HUES64 (cell line): ENCODE measurements around the gene C1QTNF12.
A peak's percentile ranks its signal among the peaks of the same experiment; 100 is the strongest.

Source experiments
- H3K27ac ChIP-seq: 2 replicates; pipeline ENCODE4 v1.7.0; 2013; ENCODE audit warnings: low read depth, low read length, inconsistent platforms
- H3K27me3 ChIP-seq: 2 replicates; pipeline ENCODE4 v1.6.1; 2013; ENCODE audit warnings: mild to moderate bottlenecking, low read length; ENCODE audit not compliant: insufficient read depth
- H3K36me3 ChIP-seq: 2 replicates; pipeline ENCODE4 v1.6.1; 2013; ENCODE audit warnings: mild to moderate bottlenecking, low read length; ENCODE audit not compliant: insufficient read depth
- H3K4me1 ChIP-seq: 2 replicates; pipeline ENCODE4 v1.6.1; 2013; ENCODE audit warnings: mild to moderate bottlenecking, low read length, moderate library complexity; ENCODE audit not compliant: insufficient read depth
- H3K4me3 ChIP-seq: 2 replicates; pipeline ENCODE4 v1.5.1; 2013; ENCODE audit warnings: mild to moderate bottlenecking, low read length, moderate library complexity
- H3K9ac ChIP-seq: 2 replicates; pipeline ENCODE4 v1.6.1; 2013; ENCODE audit warnings: mild to moderate bottlenecking, low read depth, low read length
- H3K9me3 ChIP-seq: 2 replicates; pipeline ENCODE4 v1.6.1; 2013; ENCODE audit warnings: low read depth, low read length; ENCODE audit not compliant: insufficient read depth
- WGBS: fragments of 150-250, 120-280 bp; methylation state at CpG from one replicate; pipeline ENCODE4 v1.1.7; 2013; ENCODE audit warnings: missing lambda C conversion rate; 5-methylcytosine and 5-hydroxymethylcytosine counted together

C1QTNF12 gene

GRCh38 chr1:1231400-1232207 is 14.9 kb downstream of the C1QTNF12 start, which contains the start of gene SDF4:
Gene SDF4 (minus strand): TSS chr1:1232001. CDS start chr1:1228772, 3,229 bp downstream.
- peak within 1 kb of the TSS; percentile 83 for H3K4me3 ChIP-seq
- peak within 1 kb of the TSS; percentile 91 for H3K9ac ChIP-seq
- H3K4me1 ChIP-seq: 0 out of 2 replicates have a peak, but pooled peaks cover 5% of the 10 kb centered on the region
- H3K36me3 ChIP-seq: peaks cover 22% of the 10 kb centered on the region
- under 1% methylated on average over 99 of the region's 99 CpGs for WGBS
- peak within 1 kb of the TSS; percentile 78 for H3K27ac ChIP-seq
- no peaks in the 10 kb centered on the region for H3K9me3 ChIP-seq
- no peaks in the 10 kb centered on the region for H3K27me3 ChIP-seq

GRCh38 chr1:1230656-1231399 is 15.7 kb downstream of the C1QTNF12 start:
- Histone ChIP-seq H3K9ac (peak overlapping the region; percentile 91), H3K27ac (peak overlapping the region; percentile 78), H3K27me3 (no peaks in the 10 kb centered on the region), H3K9me3 (no peaks in the 10 kb centered on the region), H3K4me3 (peak overlapping the region; percentile 83), H3K36me3 (peaks cover 28% of the 10 kb centered on the region), H3K4me1 (0 out of 2 replicates have a peak, but pooled peaks cover 5% of the 10 kb centered on the region)
- 37% methylated on average over 24 of the region's 24 CpGs for WGBS

DNA sequence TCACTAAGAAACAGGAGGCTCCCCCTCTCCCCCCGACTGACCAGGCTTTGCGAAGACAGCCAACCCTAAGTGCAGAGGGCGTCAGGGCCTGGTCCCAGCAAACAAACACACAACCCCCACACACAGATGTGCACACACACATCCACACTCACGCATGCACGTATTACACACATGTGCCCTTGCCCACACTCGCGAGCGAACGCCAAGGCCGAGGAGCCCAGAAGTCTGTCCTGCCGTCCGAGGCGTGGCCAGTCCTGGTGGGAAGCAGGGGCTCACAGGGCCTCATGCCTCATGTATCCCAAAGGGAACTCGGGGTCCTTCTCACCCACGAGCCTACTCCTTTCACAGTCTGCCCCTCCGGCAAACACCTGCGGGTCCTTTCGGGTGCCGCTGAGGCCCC is 16.8 kb downstream of the C1QTNF12 start:
- WGBS: 96% methylated on average over 19 of the region's 19 CpGs
- Histone ChIP-seq H3K9ac (no peak overlapping the region), H3K4me3 (no peak overlapping the region), H3K27ac (no peak overlapping the region), H3K9me3 (no peaks in the 10 kb centered on the region), H3K27me3 (no peaks in the 10 kb centered on the region), H3K36me3 (peaks cover 36% of the 10 kb centered on the region), H3K4me1 (0 out of 2 replicates have a peak, but pooled peaks cover 5% of the 10 kb centered on the region)

- WGBS: 97% methylated on average over 28 of the region's 28 CpGs
- Histone ChIP-seq H3K9me3 (no peaks in the 10 kb centered on the region), H3K4me1 (0 out of 2 replicates have a peak, but pooled peaks cover 5% of the 10 kb centered on the region), H3K36me3 (peaks cover 38% of the 10 kb centered on the region), H3K4me3 (no peak overlapping the region), H3K27me3 (no peaks in the 10 kb centered on the region), H3K9ac (no peak overlapping the region), H3K27ac (no peak overlapping the region)
Measured at GRCh38 chr1:1228596-1229321, 17.8 kb downstream of the C1QTNF12 start.

DNA sequence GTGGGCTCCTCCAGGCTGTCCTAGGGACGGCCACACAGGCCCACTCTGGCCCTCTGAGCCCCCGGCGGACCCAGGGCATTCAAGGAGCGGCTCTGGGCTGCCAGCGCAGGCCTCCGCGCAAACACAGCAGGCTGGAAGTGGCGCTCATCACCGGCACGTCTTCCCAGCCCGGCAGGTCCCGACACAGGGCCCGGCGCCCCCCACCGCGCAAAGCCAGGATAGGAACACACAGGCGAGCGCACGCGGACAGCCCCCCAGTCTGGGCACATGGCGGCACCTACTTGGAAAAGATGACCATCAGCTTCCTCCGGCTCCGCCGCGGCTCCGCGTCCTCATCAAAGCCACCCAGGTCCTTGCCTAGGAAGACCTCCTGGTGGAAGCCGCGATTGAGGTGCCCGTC is 18.3 kb downstream of the C1QTNF12 start:
- Histone ChIP-seq H3K36me3 (peaks cover 40% of the 10 kb centered on the region), H3K4me3 (no peak overlapping the region), H3K27me3 (no peaks in the 10 kb centered on the region), H3K9ac (no peak overlapping the region), H3K27ac (no peak overlapping the region), H3K9me3 (no peaks in the 10 kb centered on the region), H3K4me1 (0 out of 2 replicates have a peak, but pooled peaks cover 5% of the 10 kb centered on the region)
- 97% methylated on average over 30 of the region's 30 CpGs for WGBS

GRCh38 chr1:1227386-1227785 is 19.1 kb downstream of the C1QTNF12 start:
- peaks cover 48% of the 10 kb centered on the region for H3K36me3 ChIP-seq
- 98% methylated on average over 25 of the region's 25 CpGs for whole genome bisulfite sequencing
- H3K27ac ChIP-seq: no peak overlapping the region

GRCh38 chr1:1226566-1227362 is 19.8 kb downstream of the C1QTNF12 start:
- Histone ChIP-seq H3K4me3 (no peak overlapping the region), H3K36me3 (peaks cover 53% of the 10 kb centered on the region), H3K4me1 (0 out of 2 replicates have a peak, but pooled peaks cover 5% of the 10 kb centered on the region), H3K9me3 (no peaks in the 10 kb centered on the region), H3K27ac (no peak overlapping the region), H3K27me3 (no peaks in the 10 kb centered on the region), H3K9ac (no peak overlapping the region)
- WGBS: 96% methylated on average over 44 of the region's 44 CpGs

More at GRCh38 chr1:1227386-1227785, 19.1 kb downstream of the C1QTNF12 start:
- Histone ChIP-seq H3K9ac (no peak overlapping the region), H3K27me3 (no peaks in the 10 kb centered on the region), H3K9me3 (no peaks in the 10 kb centered on the region), H3K4me3 (no peak overlapping the region), H3K4me1 (0 out of 2 replicates have a peak, but pooled peaks cover 5% of the 10 kb centered on the region)

GRCh38 chr1:1225913-1226312 is 20.6 kb downstream of the C1QTNF12 start:
- peaks cover 57% of the 10 kb centered on the region for H3K36me3 ChIP-seq
- H3K4me1 ChIP-seq: 0 out of 2 replicates have a peak, but pooled peaks cover 4% of the 10 kb centered on the region
- H3K9me3 ChIP-seq: no peaks in the 10 kb centered on the region
- H3K27ac ChIP-seq: no peak overlapping the region
- H3K4me3 ChIP-seq: no peak overlapping the region
- no peaks in the 10 kb centered on the region for H3K27me3 ChIP-seq
- 96% methylated on average over 18 of the region's 18 CpGs for WGBS
- no peak overlapping the region for H3K9ac ChIP-seq

- H3K27me3 ChIP-seq: no peaks in the 10 kb centered on the region
- no peak overlapping the region for H3K4me3 ChIP-seq
- no peak overlapping the region for H3K9ac ChIP-seq
- H3K9me3 ChIP-seq: no peaks in the 10 kb centered on the region
- no peaks in the 10 kb centered on the region for H3K4me1 ChIP-seq
- peaks cover 57% of the 10 kb centered on the region for H3K36me3 ChIP-seq
- WGBS: 96% methylated on average over 34 of the region's 34 CpGs
- H3K27ac ChIP-seq: no peak overlapping the region
Measured at GRCh38 chr1:1225238-1225845, 21.2 kb downstream of the C1QTNF12 start.

DNA sequence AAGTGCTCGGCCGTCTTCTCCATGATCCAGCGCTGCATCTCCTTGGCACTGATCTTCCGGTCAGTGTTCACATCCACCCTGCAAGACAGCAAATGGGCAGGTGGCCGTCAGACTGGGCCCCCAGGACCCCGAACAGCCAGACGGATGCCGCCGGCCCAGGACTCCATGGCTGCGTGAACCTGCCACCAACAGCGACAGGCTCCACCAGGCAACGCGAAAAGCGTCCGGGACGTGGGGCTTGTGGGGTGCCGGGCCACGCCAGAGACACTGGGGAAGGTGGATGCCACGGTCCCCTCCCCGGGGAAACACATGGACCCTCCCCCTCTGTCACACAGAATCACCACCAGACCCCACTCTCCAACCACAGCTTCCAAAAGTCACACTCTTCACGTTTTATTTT is 22.6 kb downstream of the C1QTNF12 start:
- Histone ChIP-seq H3K36me3 (peaks cover 55% of the 10 kb centered on the region), H3K4me1 (no peaks in the 10 kb centered on the region), H3K27me3 (no peaks in the 10 kb centered on the region), H3K4me3 (no peak overlapping the region), H3K9me3 (no peaks in the 10 kb centered on the region), H3K9ac (no peak overlapping the region), H3K27ac (no peak overlapping the region)
- WGBS: 95% methylated on average over 21 of the region's 21 CpGs
